NCI-H526 (cell line): Measurements from ENCODE around the gene WNK1.
"Not testable (repeated sequence)": the region's sequence is repeated elsewhere in the genome, so short reads cannot be mapped to it uniquely, and the experiment has no call there.

ENCODE experiments used
- DNase-seq, 2 experiments: peaks; one replicate each; lab custom pipeline; 2025; lab: John Stamatoyannopoulos, UW

The WNK1 gene

GRCh38 chr12:817941-818600 lies 65.7 kb downstream of the WNK1 start:
- no peak for DNase-seq

- DNase-seq: no peak
Observed at GRCh38 chr12:818733-819132, 66.4 kb downstream of the WNK1 start.

DNA sequence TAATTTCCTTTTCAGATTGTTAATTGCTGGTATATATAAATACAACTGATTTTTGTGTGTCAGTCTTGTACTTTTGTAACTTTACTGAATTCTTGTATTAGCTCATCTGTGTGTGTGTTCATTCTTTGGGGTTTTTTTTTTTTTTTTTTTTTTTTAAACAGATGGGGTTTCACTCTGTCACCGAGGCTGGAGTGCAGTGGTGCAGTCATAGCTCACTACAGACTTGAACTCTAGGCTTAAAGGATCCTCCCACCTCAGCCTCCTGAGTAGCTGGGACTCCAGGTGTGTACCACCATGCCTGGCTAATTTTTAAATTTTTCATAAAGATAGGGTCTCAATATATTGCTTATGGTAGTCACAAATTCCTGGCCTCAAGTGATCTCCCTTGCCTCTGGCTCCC lies 68.0 kb downstream of the WNK1 start:
- DNase-seq: no peak

DNA sequence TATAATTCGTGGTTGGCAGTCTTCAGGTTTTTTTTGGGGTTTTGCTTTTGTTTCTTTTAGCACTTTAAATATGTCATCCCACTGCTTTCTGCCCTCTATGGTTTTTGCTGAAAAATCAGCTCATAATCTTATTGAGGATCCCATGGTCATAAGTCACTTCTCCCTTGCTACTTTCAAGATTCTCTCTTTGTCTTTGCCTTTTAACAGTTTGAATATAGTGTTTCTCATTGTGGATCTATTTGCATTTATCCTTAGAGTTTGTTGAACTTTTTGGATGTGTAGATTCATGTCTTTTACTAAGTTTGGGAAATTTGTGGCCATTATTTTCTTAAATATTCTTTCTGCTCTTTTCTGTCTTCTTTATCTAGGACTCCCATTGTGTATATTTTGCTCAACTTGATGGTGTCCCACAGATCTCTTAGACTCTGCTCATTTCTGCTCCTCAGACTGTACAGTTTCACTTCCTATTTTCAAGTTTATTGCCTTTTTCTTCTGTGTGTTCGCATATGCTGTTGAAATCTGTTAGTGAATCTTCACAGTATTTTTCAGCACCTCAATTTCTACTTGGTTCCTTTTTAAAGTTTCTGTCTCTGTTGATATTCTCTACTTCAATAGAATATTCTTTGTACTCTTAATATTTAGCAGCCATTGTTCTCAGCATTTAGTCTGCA lies 70.8 kb downstream of the WNK1 start:
- no peak for DNase-seq

DNA sequence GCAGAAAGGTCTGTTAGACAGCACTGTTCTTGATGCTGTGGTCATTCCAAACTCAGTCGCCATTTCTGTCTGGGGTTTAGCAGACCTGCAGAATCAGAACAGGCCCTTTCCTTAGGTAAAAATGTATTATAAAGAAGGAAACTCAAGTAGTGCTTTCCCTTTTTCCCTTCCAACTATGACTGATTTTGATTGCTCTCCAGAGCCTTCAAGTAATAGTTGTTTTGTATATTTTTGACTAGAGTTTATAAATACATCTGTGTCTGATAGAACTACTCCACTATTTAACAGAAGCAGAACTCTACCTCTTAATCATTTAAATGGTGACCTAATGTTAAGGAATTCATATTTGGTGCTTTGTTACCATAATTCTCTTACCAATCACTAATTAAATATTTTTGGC lies 74.0 kb downstream of the WNK1 start:
- no peak for DNase-seq

DNA sequence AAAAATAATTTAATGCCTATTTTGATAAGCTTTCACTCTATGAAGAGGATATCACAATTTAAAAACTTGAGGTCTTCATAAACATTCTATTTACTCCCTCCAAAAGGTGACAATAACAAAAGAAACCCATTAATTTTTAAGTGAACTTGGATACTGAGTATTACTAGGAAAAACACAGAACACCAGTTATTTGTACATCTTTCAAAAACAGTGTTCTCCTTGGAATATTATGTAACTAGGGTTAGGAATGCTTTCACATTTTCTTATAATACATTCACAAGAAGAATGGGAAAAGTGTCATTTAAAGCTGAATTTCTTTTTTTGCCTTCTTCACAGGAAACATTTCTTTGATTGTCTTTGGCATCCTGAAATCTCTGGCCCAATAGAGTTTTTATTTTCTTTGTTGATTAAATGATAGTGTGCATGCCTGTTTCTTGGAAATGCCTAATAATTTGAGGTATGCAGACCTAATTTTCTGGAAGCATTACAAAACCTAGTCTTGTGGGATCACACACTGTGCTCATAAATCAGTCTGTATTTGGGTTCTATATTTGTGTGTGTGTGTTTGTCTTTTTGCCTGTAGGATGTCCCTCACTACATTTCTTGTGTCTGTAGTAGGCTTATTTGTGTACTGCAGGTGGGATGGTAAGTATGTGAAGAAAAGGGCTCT lies 76.5 kb downstream of the WNK1 start:
- DNase-seq: no peak

DNA sequence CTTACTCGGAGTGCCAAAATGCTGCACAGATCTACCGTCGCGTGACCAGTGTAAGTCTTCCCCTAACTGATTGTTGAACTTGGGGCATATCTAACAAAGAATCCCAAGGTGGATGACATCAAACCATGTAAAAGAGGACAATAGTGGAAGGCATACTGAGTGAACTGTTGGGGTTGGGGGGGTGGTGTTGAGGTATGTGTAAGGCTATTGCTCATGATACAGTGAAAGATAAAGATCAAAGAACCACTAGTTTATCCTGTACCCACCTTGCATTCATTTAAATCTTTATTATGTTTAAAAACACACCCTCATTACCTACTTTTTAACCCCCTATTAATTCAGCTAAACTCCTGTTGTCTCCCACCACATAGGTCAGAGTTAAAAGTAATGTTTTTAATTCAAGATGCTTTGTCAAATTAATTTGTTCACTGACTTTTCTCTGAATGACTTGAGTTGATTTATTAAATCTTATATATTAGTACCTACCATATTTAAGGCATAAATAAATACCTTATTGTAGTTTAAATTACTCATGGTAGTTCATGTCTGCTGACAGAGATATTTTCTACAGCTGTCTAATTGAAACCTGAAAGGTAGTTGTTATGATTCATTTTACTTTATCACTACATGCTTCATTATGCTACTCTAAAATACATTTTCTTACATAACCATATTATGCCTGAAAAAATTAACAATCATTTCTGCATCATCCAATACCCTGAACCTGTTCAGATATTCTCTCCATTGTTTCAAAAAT lies 77.9 kb downstream of the WNK1 start:
- DNase-seq: no peak

DNA sequence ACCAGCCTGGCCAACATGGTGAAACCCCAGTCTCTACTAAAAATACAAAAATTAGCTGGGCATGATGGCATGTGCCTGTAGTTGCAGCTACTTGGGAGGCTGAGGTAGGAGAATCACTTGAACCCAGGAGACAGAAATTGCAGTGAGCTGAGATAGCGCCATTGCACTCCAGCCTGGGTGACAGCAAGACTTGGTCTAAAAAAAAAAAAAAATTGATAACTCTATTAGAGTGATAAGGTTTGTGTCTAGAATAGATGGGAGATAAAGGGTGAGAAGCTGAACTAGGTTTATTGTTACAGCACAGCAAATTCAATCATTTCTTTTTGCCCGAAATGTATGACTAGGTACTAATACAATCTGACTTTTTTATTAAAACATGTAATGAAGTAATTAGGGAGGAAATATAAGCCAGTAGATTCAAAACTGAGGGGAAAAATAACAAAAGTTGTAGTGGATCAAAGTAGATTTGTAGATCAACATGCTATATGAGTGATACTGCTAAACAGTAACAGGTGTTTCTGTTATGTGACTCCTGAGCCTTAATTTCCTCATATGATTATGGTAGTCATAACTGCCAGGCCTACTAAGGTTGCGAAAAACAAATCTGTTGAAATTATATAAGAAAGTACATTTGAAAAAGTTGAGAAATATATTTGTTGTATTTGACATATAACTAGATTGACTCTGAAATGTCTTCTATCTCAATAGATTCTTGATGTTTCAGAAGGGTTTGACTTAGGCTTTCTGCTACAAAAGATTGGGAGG lies 83.6 kb downstream of the WNK1 start:
- no peak for DNase-seq

- DNase-seq: no peak
Observed at GRCh38 chr12:836952-837351, 84.6 kb downstream of the WNK1 start.

GRCh38 chr12:837548-837947 lies 85.2 kb downstream of the WNK1 start:
- no peak for DNase-seq

DNA sequence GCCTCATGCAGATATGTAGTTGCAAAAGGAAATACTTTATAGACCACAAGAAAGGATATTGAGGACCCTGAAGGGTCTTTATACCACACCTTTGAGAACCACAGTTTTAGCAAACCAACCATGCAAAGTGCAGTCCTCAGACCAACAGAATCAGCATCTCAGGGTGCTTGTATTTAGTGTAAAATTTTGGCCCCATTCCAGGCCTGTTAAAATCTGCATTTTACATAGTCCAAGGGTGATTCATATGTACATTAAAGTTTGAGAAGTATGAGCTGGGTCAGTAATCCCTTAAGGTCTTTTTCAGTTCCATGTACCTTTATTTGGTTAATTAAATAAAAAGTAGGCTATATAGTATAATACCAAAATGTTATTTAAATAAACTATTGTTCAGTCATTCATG lies 91.2 kb downstream of the WNK1 start:
- DNase-seq: no peak

- DNase-seq: no peak
Observed at GRCh38 chr12:846421-846820, 94.0 kb downstream of the WNK1 start.

- DNase-seq: no peak
Observed at GRCh38 chr12:848173-848865, 95.9 kb downstream of the WNK1 start.

DNA sequence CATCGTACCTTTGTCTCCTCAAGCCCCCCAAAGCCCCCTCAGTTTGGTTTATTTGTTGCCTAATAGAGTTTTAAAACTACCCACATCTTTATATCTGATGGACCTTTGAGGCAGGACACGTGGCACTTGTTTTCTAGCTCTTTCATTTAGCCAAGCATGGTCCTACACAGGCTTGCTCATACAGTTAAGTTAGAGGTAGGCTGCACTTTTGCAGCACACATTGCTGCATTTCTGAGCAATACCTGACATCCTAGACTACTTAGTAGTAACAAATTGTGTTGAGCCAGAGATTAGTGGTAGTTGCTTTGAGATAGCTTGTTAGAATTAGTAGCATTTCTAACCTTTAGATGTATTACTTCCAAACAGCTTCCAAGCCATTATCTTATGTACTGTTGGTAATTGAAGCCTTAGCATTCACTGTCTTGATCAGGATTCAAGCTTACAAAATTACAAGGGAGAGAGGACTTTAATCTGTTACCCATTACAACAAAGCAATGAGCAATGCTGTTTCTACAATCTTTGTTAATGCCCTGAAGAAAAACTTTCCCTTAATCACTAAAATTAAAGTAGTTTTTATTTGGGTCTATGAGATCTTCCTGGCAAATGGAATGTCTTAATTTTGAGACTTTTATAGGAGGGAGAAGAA lies 96.6 kb downstream of the WNK1 start:
- no peak for DNase-seq

- DNase-seq: not testable (repeated sequence)
Observed at GRCh38 chr12:849733-850437, 97.5 kb downstream of the WNK1 start.

- no peak for DNase-seq
Observed at GRCh38 chr12:851343-851742, 99.0 kb downstream of the WNK1 start.

GRCh38 chr12:851913-852312 lies 99.5 kb downstream of the WNK1 start:
- no peak for DNase-seq

DNA sequence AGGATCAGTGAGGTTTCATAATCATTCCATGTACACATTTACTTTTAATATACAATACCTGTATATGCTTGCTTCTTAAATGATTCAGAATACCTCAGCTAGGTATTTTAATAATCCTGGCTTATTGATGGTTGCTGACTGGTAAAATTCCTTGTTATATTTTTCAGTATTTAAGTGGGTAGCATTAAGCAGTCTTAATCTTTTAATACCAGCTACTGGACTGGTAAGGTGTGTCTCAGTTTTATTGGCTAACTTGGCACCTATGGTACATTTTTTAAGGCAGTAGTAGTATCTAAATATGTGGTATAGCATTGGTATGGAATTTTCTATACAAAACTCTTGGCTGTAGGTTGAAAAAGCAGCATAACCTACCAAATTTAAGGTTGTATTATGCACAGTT lies 100.5 kb downstream of the WNK1 start:
- no peak for DNase-seq

GRCh38 chr12:857611-858010 lies 105.2 kb downstream of the WNK1 start:
- DNase-seq: no peak

GRCh38 chr12:862303-862911 lies 110.0 kb downstream of the WNK1 start:
- no peak for DNase-seq
